Tibial nerve (tissue), 4 donors: ENCODE results near the gene TMEM72. TPM values are rescaled to one million over a fixed set of nuclear protein-coding genes. Genes with fewer than 3 reads are reported as not detected.

Source experiments
- DNase-seq, 2 donors: peaks; one replicate each; pipeline ENCODE4 v3.0.0-alpha.2; 2019; ENCODE audit warnings: low spot score in 2 of 2
- H3K27ac ChIP-seq, 4 donors: fragments of 200-600 bp; sonication (generic) in 3 of 4; one replicate each; pipeline ENCODE4 v1.5.1; 2017 to 2019; ENCODE audit warnings: mild to moderate bottlenecking in 1 of 4
- H3K27me3 ChIP-seq, 2 donors: fragments of 200-600 bp; sonication (generic) in 1 of 2; one replicate each; pipeline versions ENCODE4 v1.5.1 to v1.6.0; 2017 to 2019
- H3K36me3 ChIP-seq, 3 donors: fragments of 200-600 bp; sonication (generic); one replicate each; pipeline ENCODE4 v1.5.1; 2018 to 2019
- H3K4me1 ChIP-seq, 4 donors: fragments of 200-600 bp; sonication (generic) in 3 of 4; one replicate each; pipeline ENCODE4 v1.5.1; 2017 to 2019
- H3K4me3 ChIP-seq, 4 donors: fragments of 200-600 bp; sonication (generic) in 3 of 4; one replicate each; pipeline ENCODE4 v1.5.1; 2017 to 2019; ENCODE audit warnings: mild to moderate bottlenecking in 1 of 4, moderate library complexity in 1 of 4
- H3K9me3 ChIP-seq, 4 donors: fragments of 200-600 bp; sonication (generic) in 3 of 4; one replicate each; pipeline ENCODE4 v1.5.1; 2017 to 2019
- EP300 ChIP-seq, 2 donors: sonication (generic); formaldehyde crosslinking; IDR thresholded peaks; one replicate each; pipeline ENCODE4 v1.6.1; 2017; ENCODE audit warnings: antibody characterized with exemption in 2 of 2, mild to moderate bottlenecking in 1 of 2
- POLR2A ChIP-seq, 2 donors: fragments of 450-650 bp; IDR thresholded peaks; one replicate each; pipeline ENCODE4 v1.6.1; 2017; ENCODE audit warnings: antibody characterized with exemption in 2 of 2, mild to moderate bottlenecking in 2 of 2, moderate library complexity in 2 of 2
- WGBS, 2 donors: methylation state at CpG; one replicate each; pipeline ENCODE4 v1.1.5; 2018; 5-methylcytosine and 5-hydroxymethylcytosine counted together
- total RNA-seq, 4 donors: library from RNA; depleted of rRNA; stranded (reverse); fragments of >200 nt; gene quantifications; one replicate each; pipeline ENCODE4 v1.1.0, GENCODE V29; 2016
- TF ChIP-seq, protein P1 (sequence below), 5 experiments: fragments of 200-600 bp in 3 of 5; fragments of 450-650 bp in 2 of 5; sonication (generic) in 3 of 5; IDR thresholded peaks; one replicate each; pipeline ENCODE4 v1.5.1; 2016 to 2019; ENCODE audit warnings: antibody characterized with exemption in 5 of 5, mild to moderate bottlenecking in 3 of 5, moderate library complexity in 2 of 5

The TMEM72 gene
- total RNA-seq, 4 donors from 2014 or later, result 0.20 to 0.21 TPM; not detected in 2

DNA sequence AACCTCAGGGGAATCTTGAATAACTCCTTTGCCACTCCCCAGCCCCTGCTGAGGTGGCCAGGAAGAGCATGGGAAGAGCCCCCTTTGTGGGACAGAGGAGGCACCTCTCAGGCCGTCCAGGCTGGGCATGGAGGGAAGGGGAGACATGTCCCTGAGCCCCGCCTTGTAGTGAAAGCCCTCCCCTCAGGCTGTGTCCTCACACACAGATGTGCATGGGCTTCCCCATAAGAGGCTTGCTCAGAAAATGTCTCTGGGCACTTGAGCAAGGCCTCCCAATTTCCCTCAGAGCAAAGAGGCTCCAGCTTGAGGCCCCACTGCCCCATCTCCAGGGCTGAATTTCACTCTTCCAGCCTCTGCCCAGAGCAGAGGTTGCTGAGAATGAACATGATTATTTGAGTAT, 3.8 kb downstream of the TMEM72 start:
- Histone ChIP-seq H3K4me1 (peaks cover 0 to 14% (median 0%) of the 10 kb centered on the region in 4 donors), H3K4me3 (no peak overlapping the region), H3K36me3 (peaks cover 0 to 9% (median 0%) of the 10 kb centered on the region in 3 donors), H3K27me3 (no peaks in the 10 kb centered on the region), H3K9me3 (no peaks in the 10 kb centered on the region), H3K27ac (no peak overlapping the region)
- TF ChIP-seq, protein P1, sequence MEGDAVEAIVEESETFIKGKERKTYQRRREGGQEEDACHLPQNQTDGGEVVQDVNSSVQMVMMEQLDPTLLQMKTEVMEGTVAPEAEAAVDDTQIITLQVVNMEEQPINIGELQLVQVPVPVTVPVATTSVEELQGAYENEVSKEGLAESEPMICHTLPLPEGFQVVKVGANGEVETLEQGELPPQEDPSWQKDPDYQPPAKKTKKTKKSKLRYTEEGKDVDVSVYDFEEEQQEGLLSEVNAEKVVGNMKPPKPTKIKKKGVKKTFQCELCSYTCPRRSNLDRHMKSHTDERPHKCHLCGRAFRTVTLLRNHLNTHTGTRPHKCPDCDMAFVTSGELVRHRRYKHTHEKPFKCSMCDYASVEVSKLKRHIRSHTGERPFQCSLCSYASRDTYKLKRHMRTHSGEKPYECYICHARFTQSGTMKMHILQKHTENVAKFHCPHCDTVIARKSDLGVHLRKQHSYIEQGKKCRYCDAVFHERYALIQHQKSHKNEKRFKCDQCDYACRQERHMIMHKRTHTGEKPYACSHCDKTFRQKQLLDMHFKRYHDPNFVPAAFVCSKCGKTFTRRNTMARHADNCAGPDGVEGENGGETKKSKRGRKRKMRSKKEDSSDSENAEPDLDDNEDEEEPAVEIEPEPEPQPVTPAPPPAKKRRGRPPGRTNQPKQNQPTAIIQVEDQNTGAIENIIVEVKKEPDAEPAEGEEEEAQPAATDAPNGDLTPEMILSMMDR (IDR thresholded peaks at IDR 0.05), result no peak
- TF ChIP-seq EP300 (IDR thresholded peaks at IDR 0.05) (no peak), POLR2A (IDR thresholded peaks at IDR 0.05) (no peak)
- DNase-seq, result no peak
- 79 to 86% methylated on average over 2 of the region's 2 CpGs for WGBS, 2 donors

DNA sequence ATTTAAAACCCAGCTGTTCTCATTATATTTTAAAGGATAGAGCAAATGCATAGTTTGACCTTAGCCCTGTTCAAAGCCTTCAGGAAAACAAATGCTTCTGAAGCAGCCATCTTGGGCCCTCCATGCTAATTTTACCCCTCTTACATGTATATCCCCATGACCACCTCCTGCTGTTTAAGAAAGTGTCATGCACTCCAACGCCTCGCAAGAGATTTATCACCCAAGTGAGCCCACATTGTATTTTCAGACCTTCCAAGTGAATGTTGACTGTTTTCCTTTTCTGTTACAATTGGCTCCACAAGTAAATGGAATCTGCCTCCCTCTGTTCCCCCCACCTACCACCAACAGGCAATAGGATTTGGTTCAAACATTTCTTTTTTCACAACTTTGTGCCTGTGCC, 5.3 kb downstream of the TMEM72 start:
- H3K36me3 ChIP-seq, result peaks cover 0 to 20% (median 0%) of the 10 kb centered on the region in 3 donors
- H3K9me3 ChIP-seq, result no peaks in the 10 kb centered on the region
- DNase-seq, result no peak
- H3K27me3 ChIP-seq, result no peaks in the 10 kb centered on the region
- peaks cover 0 to 3% (median 0%) of the 10 kb centered on the region in 4 donors for H3K4me1 ChIP-seq
- TF ChIP-seq, protein P1 (IDR thresholded peaks at IDR 0.05), result no peak
- TF ChIP-seq POLR2A (IDR thresholded peaks at IDR 0.05), result no peak
- no peak for TF ChIP-seq EP300 (IDR thresholded peaks at IDR 0.05)
- no peak overlapping the region for H3K27ac ChIP-seq
- no peak overlapping the region for H3K4me3 ChIP-seq
- WGBS, 2 donors, result 64 to 67% methylated on average over 2 of the region's 2 CpGs

DNA sequence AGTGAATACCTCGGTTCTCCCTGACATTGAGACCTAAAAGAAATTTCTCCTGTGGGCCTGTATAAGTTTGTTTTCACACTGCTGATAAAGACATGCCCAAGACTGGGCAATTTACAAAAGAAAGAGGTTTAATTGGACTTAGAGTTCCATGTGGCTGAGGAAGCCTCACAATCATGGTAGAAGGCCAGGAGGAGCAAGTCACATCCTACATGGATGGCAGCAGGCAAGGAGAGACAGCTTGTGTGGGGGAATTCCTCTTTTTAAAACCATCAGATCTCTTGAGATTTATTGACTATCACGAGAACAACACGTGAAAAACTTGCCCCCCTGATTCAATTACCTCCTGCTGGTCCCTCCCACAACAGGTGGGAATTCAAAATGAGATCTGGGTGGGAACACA, 6.7 kb downstream of the TMEM72 start:
- H3K27me3 ChIP-seq, result no peaks in the 10 kb centered on the region
- H3K4me1 ChIP-seq, result no peaks in the 10 kb centered on the region
- DNase-seq, result no peak
- H3K9me3 ChIP-seq, result no peaks in the 10 kb centered on the region
- H3K4me3 ChIP-seq, result no peak overlapping the region
- H3K36me3 ChIP-seq, result peaks cover 0 to 24% (median 0%) of the 10 kb centered on the region in 3 donors
- H3K27ac ChIP-seq, result no peak overlapping the region
- TF ChIP-seq, protein P1 (IDR thresholded peaks at IDR 0.05), result no peak
- TF ChIP-seq POLR2A (IDR thresholded peaks at IDR 0.05), result no peak
- TF ChIP-seq EP300 (IDR thresholded peaks at IDR 0.05), result no peak
- 88 to 90% methylated on average over 3 of the region's 3 CpGs for WGBS, 2 donors

DNA sequence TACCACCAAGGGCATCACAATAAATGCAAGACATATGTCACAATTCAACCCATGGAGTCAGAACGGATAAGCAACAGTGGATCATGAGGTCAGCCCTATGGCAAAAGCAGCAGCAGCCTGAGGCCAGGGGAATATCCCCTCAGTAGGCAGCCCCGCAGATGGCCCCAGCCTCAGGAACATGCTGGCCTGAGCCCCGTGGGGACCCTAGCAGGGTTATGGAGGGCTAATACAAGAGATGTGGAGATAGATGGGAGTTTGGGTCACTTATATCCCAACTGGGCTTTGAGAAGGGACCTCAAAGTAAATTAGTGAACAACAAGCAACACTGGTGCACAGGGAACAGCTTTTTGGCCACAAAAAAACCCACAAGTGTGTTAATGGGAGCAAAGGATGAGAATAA, 9.1 kb downstream of the TMEM72 start:
- Histone ChIP-seq H3K36me3 (peaks cover 0 to 24% (median 0%) of the 10 kb centered on the region in 3 donors), H3K27me3 (no peaks in the 10 kb centered on the region), H3K4me1 (no peaks in the 10 kb centered on the region), H3K4me3 (no peak overlapping the region), H3K9me3 (no peaks in the 10 kb centered on the region), H3K27ac (no peak overlapping the region)
- no peak for DNase-seq
- no peak for TF ChIP-seq EP300 (IDR thresholded peaks at IDR 0.05)
- TF ChIP-seq, protein P1 (IDR thresholded peaks at IDR 0.05), result no peak
- no peak for TF ChIP-seq POLR2A (IDR thresholded peaks at IDR 0.05)
- WGBS, 2 donors, result 83 to 87% methylated on average over 3 of the region's 3 CpGs

DNA sequence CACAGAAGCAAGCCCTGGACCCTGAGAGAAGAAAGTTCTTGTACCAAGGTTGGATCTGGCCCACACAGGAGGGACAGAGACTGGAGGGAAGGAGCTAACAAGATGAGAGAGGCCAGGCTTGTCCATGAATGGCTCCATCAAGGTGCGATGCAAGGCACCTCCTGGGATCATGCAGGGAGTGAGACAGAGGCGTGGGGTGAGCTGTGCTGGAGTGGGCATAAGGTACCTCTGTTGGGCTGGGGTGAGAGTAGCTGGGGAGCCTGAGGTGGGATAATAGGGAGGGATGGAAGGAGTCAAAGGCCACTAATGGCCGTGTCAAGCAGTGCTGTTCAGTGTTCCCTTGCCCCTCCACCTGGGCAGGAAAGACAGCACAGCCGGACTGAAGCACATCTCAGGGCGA, 9.9 kb downstream of the TMEM72 start:
- Histone ChIP-seq H3K27ac (no peak overlapping the region), H3K4me3 (no peak overlapping the region), H3K27me3 (no peaks in the 10 kb centered on the region), H3K9me3 (no peaks in the 10 kb centered on the region), H3K36me3 (peaks cover 0 to 24% (median 0%) of the 10 kb centered on the region in 3 donors), H3K4me1 (no peaks in the 10 kb centered on the region)
- WGBS, 2 donors, result 93 to 98% methylated on average over 5 of the region's 5 CpGs
- no peak for DNase-seq
- TF ChIP-seq POLR2A (IDR thresholded peaks at IDR 0.05), result no peak
- TF ChIP-seq, protein P1 (IDR thresholded peaks at IDR 0.05), result no peak
- no peak for TF ChIP-seq EP300 (IDR thresholded peaks at IDR 0.05)
